HG03354 (cell line): Measurements from ENCODE around the gene TGFBR1.

ENCODE experiments used
- ATAC-seq: cut with Tn5 transposase; IDR thresholded peaks from one replicate; pipeline ENCODE4 v1.9.1; 2021; ENCODE audit warnings: mild to moderate bottlenecking; ENCODE audit not compliant: unreplicated experiment, poor library complexity, severe bottlenecking

TGFBR1 gene

GRCh38 chr9:99104459-99105151, at the start of gene TGFBR1:
TGFBR1 (plus strand) TSS chr9:99105113; CDS start chr9:99105206, 93 bp downstream.
- peak; percentile 88 for ATAC-seq

- no peak for ATAC-seq
These were observed 49.5 kb upstream of the TGFBR1 start for GRCh38 chr9:99055384-99055783.

GRCh38 chr9:99056186-99056585, 48.7 kb upstream of the TGFBR1 start:
- no peak for ATAC-seq

GRCh38 chr9:99056886-99057664, 47.8 kb upstream of the TGFBR1 start:
- ATAC-seq = no peak

- ATAC-seq = peak; percentile 78
These were observed 47.0 kb upstream of the TGFBR1 start for GRCh38 chr9:99057665-99058625.

GRCh38 chr9:99058964-99059921, 45.7 kb upstream of the TGFBR1 start:
- peak; percentile 77 for ATAC-seq

GRCh38 chr9:99060621-99061020, 44.3 kb upstream of the TGFBR1 start:
- no peak for ATAC-seq

GRCh38 chr9:99062549-99062948, 42.4 kb upstream of the TGFBR1 start:
- ATAC-seq = no peak

GRCh38 chr9:99063522-99063921, 41.4 kb upstream of the TGFBR1 start:
- ATAC-seq = no peak

- no peak for ATAC-seq
These were observed 38.3 kb upstream of the TGFBR1 start for GRCh38 chr9:99066571-99066970.

- ATAC-seq = no peak
These were observed 35.8 kb upstream of the TGFBR1 start for GRCh38 chr9:99069075-99069474.

GRCh38 chr9:99069546-99069945, 35.4 kb upstream of the TGFBR1 start:
- ATAC-seq = no peak

GRCh38 chr9:99070681-99071080, 34.2 kb upstream of the TGFBR1 start:
- ATAC-seq = no peak

GRCh38 chr9:99071313-99072039, 33.4 kb upstream of the TGFBR1 start:
- ATAC-seq = no peak

- no peak for ATAC-seq
These were observed 32.9 kb upstream of the TGFBR1 start for GRCh38 chr9:99072040-99072394.

GRCh38 chr9:99073347-99073746, 31.6 kb upstream of the TGFBR1 start:
- ATAC-seq = no peak

- ATAC-seq = no peak
These were observed 30.7 kb upstream of the TGFBR1 start for GRCh38 chr9:99073985-99074901.

- ATAC-seq = no peak
These were observed 30.0 kb upstream of the TGFBR1 start for GRCh38 chr9:99074902-99075245.
